ENCODE measurements around the gene MDC1. TPM values are rescaled to one million over a fixed set of nuclear protein-coding genes. Genes with fewer than 3 reads are reported as not detected.

The MDC1 gene
- total and polyA plus RNA-seq, 2 of the 13 experiments (the other 11 are each of a cell fraction or from before 2014, with no cell fraction given) = 8.4 to 14.0 TPM

- TF ChIP-seq, protein P1, sequence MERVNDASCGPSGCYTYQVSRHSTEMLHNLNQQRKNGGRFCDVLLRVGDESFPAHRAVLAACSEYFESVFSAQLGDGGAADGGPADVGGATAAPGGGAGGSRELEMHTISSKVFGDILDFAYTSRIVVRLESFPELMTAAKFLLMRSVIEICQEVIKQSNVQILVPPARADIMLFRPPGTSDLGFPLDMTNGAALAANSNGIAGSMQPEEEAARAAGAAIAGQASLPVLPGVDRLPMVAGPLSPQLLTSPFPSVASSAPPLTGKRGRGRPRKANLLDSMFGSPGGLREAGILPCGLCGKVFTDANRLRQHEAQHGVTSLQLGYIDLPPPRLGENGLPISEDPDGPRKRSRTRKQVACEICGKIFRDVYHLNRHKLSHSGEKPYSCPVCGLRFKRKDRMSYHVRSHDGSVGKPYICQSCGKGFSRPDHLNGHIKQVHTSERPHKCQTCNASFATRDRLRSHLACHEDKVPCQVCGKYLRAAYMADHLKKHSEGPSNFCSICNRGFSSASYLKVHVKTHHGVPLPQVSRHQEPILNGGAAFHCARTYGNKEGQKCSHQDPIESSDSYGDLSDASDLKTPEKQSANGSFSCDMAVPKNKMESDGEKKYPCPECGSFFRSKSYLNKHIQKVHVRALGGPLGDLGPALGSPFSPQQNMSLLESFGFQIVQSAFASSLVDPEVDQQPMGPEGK (CRISPR knock-in tag; IDR thresholded peaks at IDR 0.05) = peak; percentile 17; the same call in 1 of the 2 replicates
- TF ChIP-seq, protein P2, sequence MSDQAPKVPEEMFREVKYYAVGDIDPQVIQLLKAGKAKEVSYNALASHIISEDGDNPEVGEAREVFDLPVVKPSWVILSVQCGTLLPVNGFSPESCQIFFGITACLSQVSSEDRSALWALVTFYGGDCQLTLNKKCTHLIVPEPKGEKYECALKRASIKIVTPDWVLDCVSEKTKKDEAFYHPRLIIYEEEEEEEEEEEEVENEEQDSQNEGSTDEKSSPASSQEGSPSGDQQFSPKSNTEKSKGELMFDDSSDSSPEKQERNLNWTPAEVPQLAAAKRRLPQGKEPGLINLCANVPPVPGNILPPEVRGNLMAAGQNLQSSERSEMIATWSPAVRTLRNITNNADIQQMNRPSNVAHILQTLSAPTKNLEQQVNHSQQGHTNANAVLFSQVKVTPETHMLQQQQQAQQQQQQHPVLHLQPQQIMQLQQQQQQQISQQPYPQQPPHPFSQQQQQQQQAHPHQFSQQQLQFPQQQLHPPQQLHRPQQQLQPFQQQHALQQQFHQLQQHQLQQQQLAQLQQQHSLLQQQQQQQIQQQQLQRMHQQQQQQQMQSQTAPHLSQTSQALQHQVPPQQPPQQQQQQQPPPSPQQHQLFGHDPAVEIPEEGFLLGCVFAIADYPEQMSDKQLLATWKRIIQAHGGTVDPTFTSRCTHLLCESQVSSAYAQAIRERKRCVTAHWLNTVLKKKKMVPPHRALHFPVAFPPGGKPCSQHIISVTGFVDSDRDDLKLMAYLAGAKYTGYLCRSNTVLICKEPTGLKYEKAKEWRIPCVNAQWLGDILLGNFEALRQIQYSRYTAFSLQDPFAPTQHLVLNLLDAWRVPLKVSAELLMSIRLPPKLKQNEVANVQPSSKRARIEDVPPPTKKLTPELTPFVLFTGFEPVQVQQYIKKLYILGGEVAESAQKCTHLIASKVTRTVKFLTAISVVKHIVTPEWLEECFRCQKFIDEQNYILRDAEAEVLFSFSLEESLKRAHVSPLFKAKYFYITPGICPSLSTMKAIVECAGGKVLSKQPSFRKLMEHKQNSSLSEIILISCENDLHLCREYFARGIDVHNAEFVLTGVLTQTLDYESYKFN (CRISPR knock-in tag; conservative IDR thresholded peaks at IDR 0.05) = peak; percentile 34; the same call in 1 of the 2 replicates
- TF ChIP-seq ELF3 (CRISPR knock-in tag; IDR thresholded peaks at IDR 0.05) = peak; percentile 22; the same call in 1 of the 2 replicates
- peak; percentile 48; the same call in 1 of the 2 replicates for TF ChIP-seq RXRB (CRISPR knock-in tag; IDR thresholded peaks at IDR 0.05; ENCODE audit: borderline replicate concordance)
- no peak for TF ChIP-seq CREB1 (IDR thresholded peaks at IDR 0.05)
- no peak for TF ChIP-seq CREB1 (CRISPR knock-in tag; IDR thresholded peaks at IDR 0.05)
- TF ChIP-seq, protein P3, sequence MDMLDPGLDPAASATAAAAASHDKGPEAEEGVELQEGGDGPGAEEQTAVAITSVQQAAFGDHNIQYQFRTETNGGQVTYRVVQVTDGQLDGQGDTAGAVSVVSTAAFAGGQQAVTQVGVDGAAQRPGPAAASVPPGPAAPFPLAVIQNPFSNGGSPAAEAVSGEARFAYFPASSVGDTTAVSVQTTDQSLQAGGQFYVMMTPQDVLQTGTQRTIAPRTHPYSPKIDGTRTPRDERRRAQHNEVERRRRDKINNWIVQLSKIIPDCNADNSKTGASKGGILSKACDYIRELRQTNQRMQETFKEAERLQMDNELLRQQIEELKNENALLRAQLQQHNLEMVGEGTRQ (IDR thresholded peaks at IDR 0.05; ENCODE audit: low read depth, low read length) = no peak
- TF ChIP-seq, protein P3 (CRISPR knock-in tag; IDR thresholded peaks at IDR 0.05; ENCODE audit: borderline replicate concordance) = no peak
- TF ChIP-seq HMG20A (CRISPR knock-in tag; IDR thresholded peaks at IDR 0.05; ENCODE audit: borderline replicate concordance) = peak; percentile 44; the same call in 1 of the 2 replicates
- peak; percentile 47; the same call in 1 of the 2 replicates for TF ChIP-seq HDAC2 (CRISPR knock-in tag; IDR thresholded peaks at IDR 0.05)
- TF ChIP-seq NR2F6 (IDR thresholded peaks at IDR 0.05) = no peak
- peak; percentile 12; the same call in 1 of the 2 replicates for TF ChIP-seq NR2F6 (CRISPR knock-in tag; IDR thresholded peaks at IDR 0.05)
- TF ChIP-seq, protein P4, sequence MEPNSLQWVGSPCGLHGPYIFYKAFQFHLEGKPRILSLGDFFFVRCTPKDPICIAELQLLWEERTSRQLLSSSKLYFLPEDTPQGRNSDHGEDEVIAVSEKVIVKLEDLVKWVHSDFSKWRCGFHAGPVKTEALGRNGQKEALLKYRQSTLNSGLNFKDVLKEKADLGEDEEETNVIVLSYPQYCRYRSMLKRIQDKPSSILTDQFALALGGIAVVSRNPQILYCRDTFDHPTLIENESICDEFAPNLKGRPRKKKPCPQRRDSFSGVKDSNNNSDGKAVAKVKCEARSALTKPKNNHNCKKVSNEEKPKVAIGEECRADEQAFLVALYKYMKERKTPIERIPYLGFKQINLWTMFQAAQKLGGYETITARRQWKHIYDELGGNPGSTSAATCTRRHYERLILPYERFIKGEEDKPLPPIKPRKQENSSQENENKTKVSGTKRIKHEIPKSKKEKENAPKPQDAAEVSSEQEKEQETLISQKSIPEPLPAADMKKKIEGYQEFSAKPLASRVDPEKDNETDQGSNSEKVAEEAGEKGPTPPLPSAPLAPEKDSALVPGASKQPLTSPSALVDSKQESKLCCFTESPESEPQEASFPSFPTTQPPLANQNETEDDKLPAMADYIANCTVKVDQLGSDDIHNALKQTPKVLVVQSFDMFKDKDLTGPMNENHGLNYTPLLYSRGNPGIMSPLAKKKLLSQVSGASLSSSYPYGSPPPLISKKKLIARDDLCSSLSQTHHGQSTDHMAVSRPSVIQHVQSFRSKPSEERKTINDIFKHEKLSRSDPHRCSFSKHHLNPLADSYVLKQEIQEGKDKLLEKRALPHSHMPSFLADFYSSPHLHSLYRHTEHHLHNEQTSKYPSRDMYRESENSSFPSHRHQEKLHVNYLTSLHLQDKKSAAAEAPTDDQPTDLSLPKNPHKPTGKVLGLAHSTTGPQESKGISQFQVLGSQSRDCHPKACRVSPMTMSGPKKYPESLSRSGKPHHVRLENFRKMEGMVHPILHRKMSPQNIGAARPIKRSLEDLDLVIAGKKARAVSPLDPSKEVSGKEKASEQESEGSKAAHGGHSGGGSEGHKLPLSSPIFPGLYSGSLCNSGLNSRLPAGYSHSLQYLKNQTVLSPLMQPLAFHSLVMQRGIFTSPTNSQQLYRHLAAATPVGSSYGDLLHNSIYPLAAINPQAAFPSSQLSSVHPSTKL (CRISPR knock-in tag; IDR thresholded peaks at IDR 0.05) = peak; percentile 54; the same call in 1 of the 2 replicates
- no peak for TF ChIP-seq ZNF850 (CRISPR knock-in tag; conservative IDR thresholded peaks at IDR 0.05)
- no peak for TF ChIP-seq TCF7 (IDR thresholded peaks at IDR 0.05; ENCODE audit: low read depth)
- no peak for TF ChIP-seq ASH2L (IDR thresholded peaks at IDR 0.05; ENCODE audit: insufficient read length, low read depth, low read length)
- TF ChIP-seq HDAC1 (CRISPR knock-in tag; IDR thresholded peaks at IDR 0.05) = no peak
- no peak for TF ChIP-seq E2F1 (CRISPR knock-in tag; IDR thresholded peaks at IDR 0.05)
Measured at GRCh38 chr6:30747300-30747687, 30.2 kb upstream of the MDC1 start (continued).

All from HepG2 (cell line).